Skin of body (tissue), 2 donors: ENCODE results near the gene CALU. TPM values are rescaled to one million over a fixed set of nuclear protein-coding genes. Genes with fewer than 3 reads are reported as not detected.

ENCODE experiments used
- DNase-seq: peaks from one replicate; lab custom pipeline; 2025; lab: John Stamatoyannopoulos, UW
- total RNA-seq: library from RNA; depleted of rRNA; stranded (reverse); fragments of >200 nt; gene quantifications from one replicate; pipeline ENCODE4 v1.2.3, GENCODE V29; 2014

Gene CALU
- total RNA-seq, 1 donor from 2014 or later, result 147 TPM

GRCh38 chr7:128783143-128783861 is 44.1 kb downstream of the CALU start:
- DNase-seq, result peak; percentile 83

- DNase-seq, result no peak
These were observed 46.6 kb downstream of the CALU start for GRCh38 chr7:128785738-128786137.

- DNase-seq, result no peak
These were observed 49.6 kb downstream of the CALU start for GRCh38 chr7:128788446-128789412.

- no peak for DNase-seq
These were observed 51.3 kb downstream of the CALU start for GRCh38 chr7:128790315-128791041.

- no peak for DNase-seq
These were observed 52.2 kb downstream of the CALU start, which contains the start of gene CCDC136 for GRCh38 chr7:128791121-128791971. CCDC136 (plus strand) TSS chr7:128791968; CDS start chr7:128792412, 444 bp downstream.

- no peak for DNase-seq
These were observed 52.8 kb downstream of the CALU start for GRCh38 chr7:128791972-128792327.

- DNase-seq, result no peak
These were observed 53.5 kb downstream of the CALU start for GRCh38 chr7:128792471-128793180.

GRCh38 chr7:128793181-128793547 is 54.0 kb downstream of the CALU start:
- DNase-seq, result no peak

- no peak for DNase-seq
These were observed 54.9 kb downstream of the CALU start for GRCh38 chr7:128794020-128794419.

- no peak for DNase-seq
These were observed 55.3 kb downstream of the CALU start for GRCh38 chr7:128794436-128794835.

GRCh38 chr7:128795129-128795528 is 56.0 kb downstream of the CALU start:
- no peak for DNase-seq

GRCh38 chr7:128796327-128796726 is 57.2 kb downstream of the CALU start:
- DNase-seq, result peak; percentile 67

GRCh38 chr7:128799451-128799850 is 60.3 kb downstream of the CALU start:
- DNase-seq, result no peak

GRCh38 chr7:128800567-128800966 is 61.4 kb downstream of the CALU start:
- DNase-seq, result no peak

- DNase-seq, result no peak
These were observed 61.8 kb downstream of the CALU start for GRCh38 chr7:128801003-128801402.

- DNase-seq, result no peak
These were observed 62.7 kb downstream of the CALU start for GRCh38 chr7:128801667-128802418.

GRCh38 chr7:128804484-128804883 is 65.3 kb downstream of the CALU start:
- DNase-seq, result no peak

- no peak for DNase-seq
These were observed 66.1 kb downstream of the CALU start for GRCh38 chr7:128805225-128805624.

GRCh38 chr7:128807191-128807590 is 68.0 kb downstream of the CALU start:
- no peak for DNase-seq
